SK-N-SH (cell line): ENCODE data around the gene WDR86. TPM values are rescaled to one million over a fixed set of nuclear protein-coding genes. Genes with fewer than 3 reads are reported as not detected.

Source experiments
- CTCF ChIA-PET: fragments of 300-600, 350-600 bp; formaldehyde crosslinking; extraction: SDS; loops from one replicate; lab custom pipeline; 2021; lab: Yijun Ruan, JAX
- POLR2A ChIA-PET: fragments of 350-600 bp; sonication (Branson Sonifier 250); formaldehyde crosslinking; extraction: SDS; loops from one replicate; lab custom pipeline; 2020; ENCODE audit warnings: antibody characterized with exemption, inconsistent platforms; lab: Yijun Ruan, JAX
- DNase-seq: peaks from one replicate; pipeline ENCODE4 v3.0.0; 2012
- H2AFZ ChIP-seq: fragments of 200-600 bp; sonication (generic); 2 replicates; pipeline ENCODE4 v1.8.1; 2016; ENCODE audit warnings: antibody characterized with exemption, mild to moderate bottlenecking, low read depth
- H3F3A ChIP-seq: fragments of 200-600 bp; sonication (generic); replicated peaks from 2 replicates; pipeline ENCODE3; 2016; ENCODE audit warnings: antibody characterized with exemption, mild to moderate bottlenecking; ENCODE audit not compliant: insufficient read depth
- H3K27ac ChIP-seq, 2 experiments: fragments of 200-500 bp in 1 of 2; fragments of 200-600 bp in 1 of 2; sonication (Bioruptor generic) in 1 of 2; sonication (generic), shearing (Covaris generic) in 1 of 2; 2 replicates each; pipeline versions ENCODE4 v1.5.1 to v1.6.1; 2014 to 2016; ENCODE audit warnings: low read depth in 2 of 2, inconsistent platforms in 1 of 2, low read length in 1 of 2, mild to moderate bottlenecking in 1 of 2, mixed read lengths in 1 of 2
- H3K27me3 ChIP-seq: fragments of 200-600 bp; sonication (generic), shearing (Covaris generic); 2 replicates; pipeline ENCODE4 v1.6.1; 2016; ENCODE audit warnings: mixed run types; ENCODE audit not compliant: insufficient read depth
- H3K36me3 ChIP-seq, 2 experiments: fragments of 200-500 bp in 1 of 2; fragments of 200-600 bp in 1 of 2; sonication (Bioruptor generic) in 1 of 2; sonication (generic) in 1 of 2; replicated peaks in 1 of 2; 2 replicates each; pipeline versions ENCODE3 to v1.5.1; 2014 to 2016; ENCODE audit warnings: low read length in 1 of 2, mild to moderate bottlenecking in 1 of 2; ENCODE audit not compliant: insufficient read depth in 2 of 2, control insufficient read depth in 1 of 2
- H3K4me1 ChIP-seq, 2 experiments: fragments of 200-500 bp in 1 of 2; fragments of 200-600 bp in 1 of 2; sonication (Bioruptor generic) in 1 of 2; sonication (generic), shearing (Covaris generic) in 1 of 2; 2 replicates each; pipeline versions ENCODE4 v1.5.1 to v1.6.1; 2014 to 2016; ENCODE audit warnings: low read depth in 1 of 2, low read length in 1 of 2, mixed run types in 1 of 2; ENCODE audit not compliant: insufficient read depth in 2 of 2, control insufficient read depth in 1 of 2
- H3K4me2 ChIP-seq: fragments of 200-600 bp; sonication (generic), shearing (Covaris generic); 2 replicates; pipeline ENCODE4 v1.6.1; 2017; ENCODE audit warnings: mixed run types
- H3K4me3 ChIP-seq, 2 experiments: fragments of 200-500 bp in 1 of 2; fragments of 200-600 bp in 1 of 2; sonication (Bioruptor generic) in 1 of 2; sonication (generic), shearing (Covaris generic) in 1 of 2; 2 replicates each; pipeline versions ENCODE4 v1.5.1 to v1.8.1; 2014 to 2016; ENCODE audit warnings: low read depth in 2 of 2, inconsistent platforms in 1 of 2, low read length in 1 of 2, mild to moderate bottlenecking in 1 of 2, mixed read lengths in 1 of 2, moderate library complexity in 1 of 2
- H3K79me2 ChIP-seq: fragments of 200-600 bp; sonication (generic); 2 replicates; pipeline ENCODE4 v1.8.1; 2017; ENCODE audit warnings: mild to moderate bottlenecking; ENCODE audit not compliant: insufficient read depth
- H3K9ac ChIP-seq: fragments of 200-600 bp; sonication (generic); 2 replicates; pipeline ENCODE4 v1.6.1; 2017; ENCODE audit warnings: mixed run types
- H3K9me2 ChIP-seq: fragments of 200-600 bp; sonication (generic); 2 replicates; pipeline ENCODE4 v1.6.1; 2017; ENCODE audit warnings: mixed run types
- H3K9me3 ChIP-seq: fragments of 200-600 bp; sonication (generic); 2 replicates; pipeline ENCODE4 v1.6.1; 2017; ENCODE audit warnings: mixed run types, mild to moderate bottlenecking, moderate library complexity
- H4K20me1 ChIP-seq: fragments of 200-600 bp; sonication (generic); 2 replicates; pipeline ENCODE4 v1.6.1; 2017; ENCODE audit warnings: mild to moderate bottlenecking, mixed run types; ENCODE audit not compliant: insufficient read depth
- CHD2 ChIP-seq: fragments of 150-350 bp; IDR thresholded peaks from 2 replicates; pipeline ENCODE4 v1.6.1; 2018; ENCODE audit warnings: low read length; ENCODE audit not compliant: partially characterized antibody
- FOSL2 ChIP-seq: IDR thresholded peaks from 2 replicates; pipeline ENCODE4 v1.4.0; 2012; ENCODE audit warnings: low read depth, mild to moderate bottlenecking, moderate library complexity, borderline replicate concordance
- FOXM1 ChIP-seq: IDR thresholded peaks from 2 replicates; pipeline ENCODE4 v1.4.0; 2012; ENCODE audit warnings: low read depth, mild to moderate bottlenecking
- GATA2 ChIP-seq: sonication (generic); formaldehyde crosslinking; IDR thresholded peaks from 2 replicates; pipeline ENCODE4 v1.5.0; 2020; ENCODE audit warnings: mild to moderate bottlenecking, missing genetic modification reagents
- JUND ChIP-seq: IDR thresholded peaks from 2 replicates; pipeline ENCODE4 v1.4.0; 2012
- MAX ChIP-seq: IDR thresholded peaks from 2 replicates; pipeline ENCODE4 v1.4.0; 2012; ENCODE audit warnings: low read depth
- MEF2A ChIP-seq: IDR thresholded peaks from 2 replicates; pipeline ENCODE4 v1.4.0; 2012; ENCODE audit warnings: low read depth, borderline replicate concordance
- NFIC ChIP-seq: IDR thresholded peaks from 2 replicates; pipeline ENCODE4 v1.4.0; 2012; ENCODE audit warnings: borderline replicate concordance
- NRF1 ChIP-seq: IDR thresholded peaks from 2 replicates; pipeline ENCODE4 v1.6.1; 2012; ENCODE audit warnings: low read depth, mild to moderate bottlenecking, low read length
- PBX3 ChIP-seq: IDR thresholded peaks from 2 replicates; pipeline ENCODE4; 2012
- RAD21 ChIP-seq: IDR thresholded peaks from 2 replicates; pipeline ENCODE4 v1.6.1; 2012; ENCODE audit warnings: mild to moderate bottlenecking, low read length
- RCOR1 ChIP-seq: fragments of 150-350 bp; IDR thresholded peaks from 2 replicates; pipeline ENCODE4 v1.6.1; 2017; ENCODE audit warnings: antibody characterized with exemption, low read length
- RFX5 ChIP-seq: IDR thresholded peaks from 2 replicates; pipeline ENCODE4 v1.6.1; 2012; ENCODE audit warnings: mild to moderate bottlenecking, improper control_type of control experiment, low read length
- SIN3A ChIP-seq: IDR thresholded peaks from 2 replicates; pipeline ENCODE4 v1.6.1; 2012; ENCODE audit warnings: low read depth, mild to moderate bottlenecking, low read length, moderate library complexity, borderline replicate concordance
- TAF1 ChIP-seq: IDR thresholded peaks from 2 replicates; pipeline ENCODE4 v1.6.1; 2012; ENCODE audit warnings: low read depth, mild to moderate bottlenecking, low read length, moderate library complexity, borderline replicate concordance
- USF2 ChIP-seq: fragments of 150-350 bp; IDR thresholded peaks from 2 replicates; pipeline ENCODE4 v1.6.1; 2017; ENCODE audit warnings: antibody characterized with exemption, low read length, low read depth, borderline replicate concordance
- YY1 ChIP-seq: IDR thresholded peaks from 2 replicates; pipeline ENCODE4 v1.4.0; 2012; ENCODE audit warnings: low read depth, mild to moderate bottlenecking
- ZBTB33 ChIP-seq: IDR thresholded peaks from 2 replicates; pipeline ENCODE4 v1.4.0; 2012; ENCODE audit warnings: low read depth, borderline replicate concordance
- WGBS: methylation state at CpG from one replicate; pipeline ENCODE4 v1.1.6; 2017; ENCODE audit warnings: low lambda C conversion rate; 5-methylcytosine and 5-hydroxymethylcytosine counted together
- polyA plus RNA-seq, 3 experiments: library from polyadenylated mRNA; depleted of rRNA; stranded (reverse); fragments of >200 nt; gene quantifications; 2 replicates each; pipeline ENCODE4 v1.2.3, GENCODE V29; 2012
- TF ChIP-seq, protein P1 (sequence below): IDR thresholded peaks from 2 replicates; pipeline ENCODE4 v1.4.0; 2012; ENCODE audit warnings: low read depth, borderline replicate concordance

The WDR86 gene
- polyA plus RNA-seq, 1 of the 3 experiments (the other 2 are of a cell fraction) = 1.0 TPM

DNA sequence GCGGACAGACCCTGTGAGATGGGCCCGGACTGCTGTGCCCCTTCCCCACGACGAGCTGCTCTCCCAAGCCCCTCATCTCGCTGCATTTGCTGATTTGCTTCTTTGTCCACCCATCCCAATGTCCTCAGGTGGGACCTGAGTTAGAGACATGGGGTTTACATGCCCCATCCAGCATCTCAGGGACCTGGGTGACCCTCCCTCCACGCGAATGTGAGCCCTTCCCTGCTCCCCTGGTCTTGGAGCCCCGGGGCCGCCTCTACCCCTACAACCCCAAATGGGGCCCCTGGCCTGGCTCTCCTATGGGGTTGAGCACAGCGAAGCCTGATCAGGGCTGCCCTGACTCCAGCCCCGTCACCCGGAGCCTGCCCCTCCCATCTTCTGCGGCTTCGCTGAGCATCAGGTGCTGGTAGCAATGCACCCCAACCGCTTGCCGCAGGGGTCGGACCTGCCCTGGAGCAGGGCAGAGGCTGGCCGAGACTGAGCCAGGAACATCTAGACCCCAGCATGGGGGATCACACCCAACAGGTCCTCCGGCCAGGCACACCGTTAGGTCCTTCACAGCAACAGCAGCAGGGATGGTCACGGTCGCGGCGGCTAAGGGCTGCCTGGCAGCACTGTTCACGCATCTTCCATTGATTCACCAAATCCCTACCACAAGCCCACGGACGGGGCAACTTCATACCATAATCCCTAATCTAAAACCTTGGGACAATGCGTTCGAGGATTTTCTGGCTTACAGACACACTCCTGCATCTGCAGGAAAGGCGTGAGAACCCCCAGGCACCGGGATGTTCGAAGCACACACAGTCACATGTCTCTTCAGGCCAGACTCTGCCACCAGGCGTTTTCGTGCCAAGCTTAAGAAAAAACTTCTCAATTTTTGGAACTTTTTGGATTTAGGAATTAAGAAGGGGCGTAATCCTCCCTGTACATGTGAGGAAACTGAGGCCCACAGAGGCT, 15.5 kb downstream of the WDR86 start:
- H3K4me2 ChIP-seq = no peak overlapping the region
- 86% methylated on average over 35 of the region's 35 CpGs for WGBS
- H3F3A ChIP-seq = no peaks in the 10 kb centered on the region
- no peak for DNase-seq
- no peak overlapping the region for H3K27ac ChIP-seq
- no peak overlapping the region for H3K9ac ChIP-seq
- ChIA-PET POLR2A (no interaction called here), CTCF (interaction anchor here (1.0 to 1.5 kb wide), 5 partner anchors 15 to 365 kb away, joined by 3 to 7 read pairs (median 4); partner anchors contain the start of gene WDR86)
- H3K36me3 ChIP-seq = no peaks in the 10 kb centered on the region
- H3K4me1 ChIP-seq = no peaks in the 10 kb centered on the region
- H2AFZ ChIP-seq = no peak overlapping the region
- no peak overlapping the region for H3K4me3 ChIP-seq
- no peaks in the 10 kb centered on the region for H3K9me3 ChIP-seq
- peaks cover 6% of the 10 kb centered on the region; the same call in 1 of the 2 replicates for H3K27me3 ChIP-seq
- H3K9me2 ChIP-seq = no peaks in the 10 kb centered on the region
- H3K79me2 ChIP-seq = no peaks in the 10 kb centered on the region
- no peaks in the 10 kb centered on the region for H4K20me1 ChIP-seq
- TF ChIP-seq JUND (no peak), TAF1 (no peak), GATA2 (CRISPR knock-in tag) (no peak), RCOR1 (no peak), FOSL2 (no peak), YY1 (no peak), RFX5 (no peak), NRF1 (no peak), RAD21 (no peak), SIN3A (no peak), PBX3 (no peak), ZBTB33 (no peak), CHD2 (no peak), MEF2A (no peak), MAX (no peak), FOXM1 (no peak), NFIC (no peak), USF2 (no peak)
- TF ChIP-seq, protein P1, sequence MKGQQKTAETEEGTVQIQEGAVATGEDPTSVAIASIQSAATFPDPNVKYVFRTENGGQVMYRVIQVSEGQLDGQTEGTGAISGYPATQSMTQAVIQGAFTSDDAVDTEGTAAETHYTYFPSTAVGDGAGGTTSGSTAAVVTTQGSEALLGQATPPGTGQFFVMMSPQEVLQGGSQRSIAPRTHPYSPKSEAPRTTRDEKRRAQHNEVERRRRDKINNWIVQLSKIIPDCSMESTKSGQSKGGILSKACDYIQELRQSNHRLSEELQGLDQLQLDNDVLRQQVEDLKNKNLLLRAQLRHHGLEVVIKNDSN = no peak
